GM21528 (cell line): Measurements from ENCODE around the gene DLX5.

Source experiments
- ATAC-seq: cut with Tn5 transposase; IDR thresholded peaks from one replicate; pipeline ENCODE4 v1.9.1; 2021; ENCODE audit warnings: mild to moderate bottlenecking, moderate library complexity; ENCODE audit not compliant: unreplicated experiment, low FRiP score

Gene DLX5

GRCh38 chr7:97006055-97006815 is 18.4 kb downstream of the DLX5 start:
- ATAC-seq: peak; percentile 68

- no peak for ATAC-seq
Observed at GRCh38 chr7:97005183-97006054, 19.2 kb downstream of the DLX5 start, which contains the start of gene DLX6. DLX6 (plus strand) TSS chr7:97005553; CDS start chr7:97005978, 425 bp downstream.

GRCh38 chr7:97004247-97005182 is 20.1 kb downstream of the DLX5 start:
- ATAC-seq: no peak

GRCh38 chr7:97003262-97004246 is 21.1 kb downstream of the DLX5 start:
- no peak for ATAC-seq

- ATAC-seq: no peak
Observed at GRCh38 chr7:97002555-97003261, 21.9 kb downstream of the DLX5 start.

GRCh38 chr7:97001656-97002554 is 22.7 kb downstream of the DLX5 start:
- no peak for ATAC-seq

GRCh38 chr7:97001221-97001620 is 23.4 kb downstream of the DLX5 start:
- no peak for ATAC-seq

GRCh38 chr7:96998744-96999143 is 25.9 kb downstream of the DLX5 start:
- no peak for ATAC-seq

- no peak for ATAC-seq
Observed at GRCh38 chr7:96998333-96998732, 26.3 kb downstream of the DLX5 start.

- ATAC-seq: no peak
Observed at GRCh38 chr7:96997512-96998032, 27.1 kb downstream of the DLX5 start.

GRCh38 chr7:96996958-96997511 is 27.6 kb downstream of the DLX5 start:
- no peak for ATAC-seq

GRCh38 chr7:96996111-96996957 is 28.3 kb downstream of the DLX5 start:
- ATAC-seq: no peak

GRCh38 chr7:96995406-96996110 is 29.1 kb downstream of the DLX5 start:
- no peak for ATAC-seq

GRCh38 chr7:96993980-96994379 is 30.7 kb downstream of the DLX5 start:
- ATAC-seq: no peak

GRCh38 chr7:96993094-96993865 is 31.4 kb downstream of the DLX5 start:
- ATAC-seq: no peak
